MV-4-11 (cell line): ENCODE measurements around the gene SNRNP200.

Experiments
- DNase-seq: peaks from one replicate; lab custom pipeline; 2025; lab: John Stamatoyannopoulos, UW

SNRNP200 gene

GRCh38 chr2:96251721-96252292, 53.5 kb downstream of the SNRNP200 start:
- DNase-seq: peak; percentile 64

- DNase-seq: no peak
These were observed 55.2 kb downstream of the SNRNP200 start for GRCh38 chr2:96250188-96250587.

GRCh38 chr2:96249654-96250053, 55.7 kb downstream of the SNRNP200 start:
- no peak for DNase-seq

- DNase-seq: no peak
These were observed 56.7 kb downstream of the SNRNP200 start for GRCh38 chr2:96248624-96249023.

GRCh38 chr2:96247896-96248295, 57.5 kb downstream of the SNRNP200 start:
- DNase-seq: no peak

GRCh38 chr2:96247009-96247408, 58.3 kb downstream of the SNRNP200 start:
- DNase-seq: peak; percentile 13

- DNase-seq: peak; percentile 93
These were observed 59.5 kb downstream of the SNRNP200 start for GRCh38 chr2:96245609-96246390.

GRCh38 chr2:96243843-96244242, 61.5 kb downstream of the SNRNP200 start:
- DNase-seq: no peak

- peak; percentile 92 for DNase-seq
These were observed 63.3 kb downstream of the SNRNP200 start for GRCh38 chr2:96241900-96242611.

GRCh38 chr2:96241227-96241626, 64.1 kb downstream of the SNRNP200 start:
- no peak for DNase-seq

- DNase-seq: no peak
These were observed 64.9 kb downstream of the SNRNP200 start for GRCh38 chr2:96240341-96241038.

GRCh38 chr2:96239745-96240264, 65.5 kb downstream of the SNRNP200 start:
- DNase-seq: no peak

GRCh38 chr2:96239091-96239490, 66.3 kb downstream of the SNRNP200 start:
- DNase-seq: no peak

- DNase-seq: no peak
These were observed 67.1 kb downstream of the SNRNP200 start for GRCh38 chr2:96238266-96238665.

- no peak for DNase-seq
These were observed 68.5 kb downstream of the SNRNP200 start for GRCh38 chr2:96236882-96237281.

GRCh38 chr2:96233880-96234316, 71.4 kb downstream of the SNRNP200 start:
- peak; percentile 75 for DNase-seq

- peak; percentile 35 for DNase-seq
These were observed 71.9 kb downstream of the SNRNP200 start for GRCh38 chr2:96233436-96233835.

GRCh38 chr2:96231316-96231715, 74.0 kb downstream of the SNRNP200 start:
- no peak for DNase-seq

- DNase-seq: peak; percentile 97
These were observed 80.3 kb downstream of the SNRNP200 start for GRCh38 chr2:96225016-96225533.
